HUES64 (cell line): Measurements from ENCODE around the gene ARHGAP26.

Experiments
- H3K27ac ChIP-seq: 2 replicates; pipeline ENCODE4 v1.7.0; 2013; ENCODE audit warnings: low read depth, low read length, inconsistent platforms
- H3K27me3 ChIP-seq: 2 replicates; pipeline ENCODE4 v1.6.1; 2013; ENCODE audit warnings: mild to moderate bottlenecking, low read length; ENCODE audit not compliant: insufficient read depth
- H3K36me3 ChIP-seq: 2 replicates; pipeline ENCODE4 v1.6.1; 2013; ENCODE audit warnings: mild to moderate bottlenecking, low read length; ENCODE audit not compliant: insufficient read depth
- H3K4me1 ChIP-seq: 2 replicates; pipeline ENCODE4 v1.6.1; 2013; ENCODE audit warnings: mild to moderate bottlenecking, low read length, moderate library complexity; ENCODE audit not compliant: insufficient read depth
- H3K4me3 ChIP-seq: 2 replicates; pipeline ENCODE4 v1.5.1; 2013; ENCODE audit warnings: mild to moderate bottlenecking, low read length, moderate library complexity
- H3K9ac ChIP-seq: 2 replicates; pipeline ENCODE4 v1.6.1; 2013; ENCODE audit warnings: mild to moderate bottlenecking, low read depth, low read length
- H3K9me3 ChIP-seq: 2 replicates; pipeline ENCODE4 v1.6.1; 2013; ENCODE audit warnings: low read depth, low read length; ENCODE audit not compliant: insufficient read depth
- WGBS: fragments of 150-250, 120-280 bp; methylation state at CpG from one replicate; pipeline ENCODE4 v1.1.7; 2013; ENCODE audit warnings: missing lambda C conversion rate; 5-methylcytosine and 5-hydroxymethylcytosine counted together

Gene ARHGAP26

GRCh38 chr5:143126174-143127019, 356.2 kb downstream of the ARHGAP26 start:
- Histone ChIP-seq H3K27me3 (no peaks in the 10 kb centered on the region), H3K4me1 (peaks cover 7% of the 10 kb centered on the region; the same call in 1 of the 2 replicates), H3K4me3 (no peak overlapping the region), H3K9ac (no peak overlapping the region), H3K27ac (no peak overlapping the region), H3K36me3 (no peaks in the 10 kb centered on the region), H3K9me3 (peaks cover 6% of the 10 kb centered on the region; the same call in 1 of the 2 replicates)
- WGBS, result 95% methylated on average over 3 of the region's 3 CpGs

DNA sequence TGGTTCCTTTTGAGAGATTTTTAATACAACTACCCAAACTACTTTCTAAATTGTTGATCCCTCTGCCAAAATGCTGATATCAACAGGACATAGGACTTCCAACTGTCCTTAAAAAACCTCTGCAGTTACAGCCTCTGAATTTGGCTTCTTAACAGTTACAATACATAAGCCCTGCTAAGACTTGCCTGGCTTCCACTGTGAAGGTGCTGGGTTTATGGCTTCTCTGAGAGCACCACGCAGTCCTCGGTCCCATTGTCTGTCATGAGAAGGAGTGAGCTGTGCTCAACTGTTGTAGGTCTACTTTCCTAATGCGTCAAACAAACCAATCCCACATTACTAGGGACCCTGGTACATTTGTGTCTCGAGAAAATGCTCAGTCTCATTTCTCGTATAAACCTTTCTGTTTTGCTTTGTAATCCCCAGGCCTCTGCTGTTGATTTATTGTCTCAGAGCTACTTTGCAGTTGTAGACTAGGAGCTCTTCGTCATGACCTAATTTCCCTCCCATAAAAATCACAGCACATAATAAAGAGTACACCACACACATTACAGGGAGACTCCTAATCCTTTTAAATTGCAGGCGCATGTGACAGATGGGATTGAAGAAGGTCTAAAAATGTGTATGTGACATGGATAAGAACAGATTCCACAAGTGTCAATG, 358.4 kb downstream of the ARHGAP26 start:
- no peaks in the 10 kb centered on the region for H3K27me3 ChIP-seq
- H3K36me3 ChIP-seq, result no peaks in the 10 kb centered on the region
- H3K4me1 ChIP-seq, result peaks cover 7% of the 10 kb centered on the region; the same call in 1 of the 2 replicates
- no peak overlapping the region for H3K27ac ChIP-seq
- H3K9ac ChIP-seq, result no peak overlapping the region
- no peaks in the 10 kb centered on the region for H3K9me3 ChIP-seq
- no peak overlapping the region for H3K4me3 ChIP-seq
- WGBS, result 95% methylated on average over 7 of the region's 7 CpGs

GRCh38 chr5:143129203-143129602, 359.0 kb downstream of the ARHGAP26 start:
- Histone ChIP-seq H3K27me3 (no peaks in the 10 kb centered on the region), H3K9ac (no peak overlapping the region), H3K36me3 (no peaks in the 10 kb centered on the region), H3K4me3 (no peak overlapping the region), H3K27ac (no peak overlapping the region), H3K4me1 (peaks cover 13% of the 10 kb centered on the region), H3K9me3 (no peaks in the 10 kb centered on the region)
- WGBS, result 95% methylated on average over 3 of the region's 3 CpGs

GRCh38 chr5:143129910-143130612, 359.9 kb downstream of the ARHGAP26 start:
- peaks cover 13% of the 10 kb centered on the region for H3K4me1 ChIP-seq
- 93% methylated on average over 5 of the region's 5 CpGs for WGBS

DNA sequence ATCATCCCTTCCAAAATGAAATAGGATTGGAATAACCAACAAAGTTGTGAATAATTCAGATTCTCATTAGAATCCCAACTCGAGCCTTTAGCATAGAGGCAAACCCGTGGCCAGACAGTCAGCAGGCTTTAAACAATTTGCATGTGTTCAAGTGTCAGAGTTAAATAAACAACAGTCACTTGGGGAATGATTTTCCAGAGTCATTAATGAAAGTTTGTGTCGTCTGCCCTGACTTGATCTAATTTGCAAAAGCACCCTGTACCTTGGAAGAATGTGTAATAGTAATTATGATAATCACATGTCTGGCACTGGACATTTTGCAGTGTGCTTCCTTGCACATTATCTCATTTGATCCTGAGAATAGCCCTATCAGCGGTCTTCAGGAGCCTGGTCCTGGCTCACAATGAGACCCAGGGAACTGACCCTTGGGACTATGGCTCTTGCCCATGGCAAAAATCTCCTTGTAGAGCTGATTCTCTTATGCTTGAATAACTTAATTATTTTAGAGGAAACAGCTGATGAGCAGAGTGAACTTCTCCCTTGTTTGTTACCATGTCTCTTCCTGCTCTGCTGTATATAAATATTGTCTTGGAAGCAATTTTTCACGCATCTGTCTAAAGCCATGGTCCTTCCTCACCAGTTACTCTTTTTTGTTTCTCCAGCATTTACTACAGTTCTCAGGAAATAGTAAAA, 360.6 kb downstream of the ARHGAP26 start:
- Histone ChIP-seq H3K27ac (no peak overlapping the region), H3K4me1 (peaks cover 13% of the 10 kb centered on the region), H3K36me3 (no peaks in the 10 kb centered on the region), H3K9ac (no peak overlapping the region), H3K4me3 (no peak overlapping the region), H3K27me3 (no peaks in the 10 kb centered on the region), H3K9me3 (no peaks in the 10 kb centered on the region)
- 88% methylated on average over 5 of the region's 5 CpGs for WGBS

More at GRCh38 chr5:143129910-143130612, 359.9 kb downstream of the ARHGAP26 start:
- no peaks in the 10 kb centered on the region for H3K9me3 ChIP-seq
- no peaks in the 10 kb centered on the region for H3K36me3 ChIP-seq
- H3K9ac ChIP-seq, result no peak overlapping the region
- H3K27ac ChIP-seq, result no peak overlapping the region
- no peak overlapping the region for H3K4me3 ChIP-seq
- H3K27me3 ChIP-seq, result no peaks in the 10 kb centered on the region

- H3K9me3 ChIP-seq, result no peaks in the 10 kb centered on the region
- whole genome bisulfite sequencing, result 91% methylated on average over 6 of the region's 6 CpGs
- no peak overlapping the region for H3K27ac ChIP-seq
- H3K4me1 ChIP-seq, result peaks cover 6% of the 10 kb centered on the region; the same call in 1 of the 2 replicates
- no peak overlapping the region for H3K9ac ChIP-seq
- H3K4me3 ChIP-seq, result no peak overlapping the region
- no peaks in the 10 kb centered on the region for H3K36me3 ChIP-seq
- no peaks in the 10 kb centered on the region for H3K27me3 ChIP-seq
These were observed 361.8 kb downstream of the ARHGAP26 start for GRCh38 chr5:143131972-143132371.

- no peaks in the 10 kb centered on the region for H3K36me3 ChIP-seq
- no peak overlapping the region for H3K4me3 ChIP-seq
- H3K27ac ChIP-seq, result no peak overlapping the region
- no peak overlapping the region for H3K9ac ChIP-seq
- 100% methylated on average over 1 of the region's 1 CpG for WGBS
- H3K27me3 ChIP-seq, result no peaks in the 10 kb centered on the region
- no peaks in the 10 kb centered on the region for H3K9me3 ChIP-seq
- peaks cover 6% of the 10 kb centered on the region; the same call in 1 of the 2 replicates for H3K4me1 ChIP-seq
These were observed 362.6 kb downstream of the ARHGAP26 start for GRCh38 chr5:143132739-143133138.

DNA sequence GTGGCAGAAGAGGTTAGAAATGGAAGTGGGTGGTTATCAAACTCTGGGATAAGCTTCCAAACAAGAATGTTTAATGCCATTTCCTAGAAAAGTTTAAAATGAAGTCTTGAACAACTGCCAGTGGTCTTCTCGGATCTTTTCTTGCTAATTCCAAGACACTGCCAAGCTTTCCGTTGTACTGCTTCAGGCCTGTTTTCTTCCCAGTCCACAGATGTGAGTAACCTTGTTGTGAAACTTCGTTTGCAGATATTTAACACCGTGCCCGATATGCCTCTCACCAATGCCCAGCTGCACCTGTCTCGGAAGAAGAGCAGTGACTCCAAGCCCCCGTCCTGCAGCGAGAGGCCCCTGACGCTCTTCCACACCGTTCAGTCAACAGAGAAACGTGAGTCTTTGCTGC, 363.5 kb downstream of the ARHGAP26 start:
- H3K27ac ChIP-seq, result no peak overlapping the region
- H3K9me3 ChIP-seq, result no peaks in the 10 kb centered on the region
- H3K9ac ChIP-seq, result no peak overlapping the region
- no peaks in the 10 kb centered on the region for H3K27me3 ChIP-seq
- no peak overlapping the region for H3K4me3 ChIP-seq
- H3K36me3 ChIP-seq, result no peaks in the 10 kb centered on the region
- peaks cover 6% of the 10 kb centered on the region; the same call in 1 of the 2 replicates for H3K4me1 ChIP-seq
- WGBS, result 92% methylated on average over 11 of the region's 11 CpGs

DNA sequence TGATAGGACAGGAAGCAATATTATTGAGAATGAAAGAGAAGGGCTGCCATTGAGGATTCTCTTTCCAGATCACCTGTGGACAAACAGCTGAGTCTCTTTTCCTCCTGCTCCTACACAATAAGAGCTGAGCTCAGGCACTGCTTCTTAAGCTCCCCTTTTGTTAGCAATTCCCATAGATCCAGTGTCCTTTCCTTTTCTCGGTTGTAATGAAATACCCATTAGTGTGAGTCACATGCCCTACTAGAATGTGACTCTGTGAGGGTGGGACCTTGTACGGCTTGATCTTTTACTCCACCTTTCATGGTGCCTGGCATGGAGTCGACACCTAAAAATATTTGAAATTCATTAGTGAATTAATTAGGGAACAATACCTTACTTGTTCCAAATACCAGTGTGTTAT, 364.1 kb downstream of the ARHGAP26 start:
- Histone ChIP-seq H3K9ac (no peak overlapping the region), H3K4me1 (peaks cover 6% of the 10 kb centered on the region; the same call in 1 of the 2 replicates), H3K27me3 (no peaks in the 10 kb centered on the region), H3K36me3 (no peaks in the 10 kb centered on the region), H3K27ac (no peak overlapping the region), H3K9me3 (no peaks in the 10 kb centered on the region), H3K4me3 (no peak overlapping the region)
- 89% methylated on average over 3 of the region's 3 CpGs for WGBS

DNA sequence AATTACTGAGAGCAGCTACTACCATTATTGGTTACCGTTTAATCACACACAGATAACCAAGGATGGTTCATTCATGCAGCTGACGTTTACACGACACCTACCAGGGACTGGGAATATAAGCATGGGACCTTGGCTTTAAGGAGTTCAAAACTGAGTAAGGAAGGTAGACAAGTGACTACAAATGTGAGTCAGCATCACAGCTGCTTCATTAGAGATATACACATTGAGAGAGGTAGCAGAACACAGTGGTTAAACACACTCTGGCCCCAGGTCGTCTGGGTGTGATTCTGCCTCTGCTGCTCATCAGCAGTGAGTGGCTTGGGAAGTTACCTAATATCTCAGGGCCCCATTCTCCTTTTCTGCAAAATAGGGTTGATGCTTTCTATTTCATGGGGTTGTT, 364.7 kb downstream of the ARHGAP26 start:
- H3K4me1 ChIP-seq, result peaks cover 6% of the 10 kb centered on the region; the same call in 1 of the 2 replicates
- no peak overlapping the region for H3K4me3 ChIP-seq
- no peak overlapping the region for H3K9ac ChIP-seq
- no peaks in the 10 kb centered on the region for H3K36me3 ChIP-seq
- 96% methylated on average over 4 of the region's 4 CpGs for WGBS
- no peak overlapping the region for H3K27ac ChIP-seq
- H3K9me3 ChIP-seq, result no peaks in the 10 kb centered on the region
- no peaks in the 10 kb centered on the region for H3K27me3 ChIP-seq
